NCI-H2081 (cell line): ENCODE data around the gene SUCO.

Experiments
- DNase-seq, 2 experiments: peaks; one replicate each; lab custom pipeline; 2025; lab: John Stamatoyannopoulos, UW

SUCO gene

GRCh38 chr1:172647987-172648386, 115.0 kb downstream of the SUCO start:
- DNase-seq = no peak

GRCh38 chr1:172650474-172651193, 117.7 kb downstream of the SUCO start:
- no peak for DNase-seq

GRCh38 chr1:172653015-172653709, 120.2 kb downstream of the SUCO start:
- DNase-seq = no peak

- no peak for DNase-seq
Observed at GRCh38 chr1:172654535-172654934, 121.6 kb downstream of the SUCO start.

- DNase-seq = no peak
Observed at GRCh38 chr1:172656576-172656975, 123.6 kb downstream of the SUCO start.

- no peak for DNase-seq
Observed at GRCh38 chr1:172657586-172657985, 124.6 kb downstream of the SUCO start.

- no peak for DNase-seq
Observed at GRCh38 chr1:172658871-172659453, 126.0 kb downstream of the SUCO start, which contains the start of gene FASLG. TSS of gene FASLG (plus strand) at chr1:172659103. CDS start at chr1:172659202, 99 bp downstream.

GRCh38 chr1:172661107-172661506, 128.2 kb downstream of the SUCO start:
- no peak for DNase-seq
